ENCODE results near the gene TESK2.

DNA sequence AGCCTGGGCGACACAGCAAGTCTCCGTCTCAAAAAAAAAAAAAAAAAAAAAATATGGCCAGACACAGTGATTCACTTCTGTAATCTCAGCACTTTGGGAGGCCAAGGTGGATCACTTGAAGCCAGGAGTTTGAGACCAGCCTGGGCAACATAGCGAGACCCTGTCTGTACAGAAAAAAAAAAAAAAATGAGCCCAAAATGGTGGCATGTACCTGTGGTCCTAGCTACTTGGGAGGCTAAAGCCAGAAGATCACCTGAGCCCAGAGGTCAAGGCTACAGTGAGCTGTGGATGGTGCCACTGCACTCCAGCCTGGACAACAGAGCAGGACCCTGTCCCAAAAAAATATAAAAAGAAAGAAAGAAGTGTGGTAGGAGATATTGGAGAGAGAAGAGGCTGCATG lies 1.7 kb upstream of the TESK2 start:
- TF ChIP-seq, protein P1, sequence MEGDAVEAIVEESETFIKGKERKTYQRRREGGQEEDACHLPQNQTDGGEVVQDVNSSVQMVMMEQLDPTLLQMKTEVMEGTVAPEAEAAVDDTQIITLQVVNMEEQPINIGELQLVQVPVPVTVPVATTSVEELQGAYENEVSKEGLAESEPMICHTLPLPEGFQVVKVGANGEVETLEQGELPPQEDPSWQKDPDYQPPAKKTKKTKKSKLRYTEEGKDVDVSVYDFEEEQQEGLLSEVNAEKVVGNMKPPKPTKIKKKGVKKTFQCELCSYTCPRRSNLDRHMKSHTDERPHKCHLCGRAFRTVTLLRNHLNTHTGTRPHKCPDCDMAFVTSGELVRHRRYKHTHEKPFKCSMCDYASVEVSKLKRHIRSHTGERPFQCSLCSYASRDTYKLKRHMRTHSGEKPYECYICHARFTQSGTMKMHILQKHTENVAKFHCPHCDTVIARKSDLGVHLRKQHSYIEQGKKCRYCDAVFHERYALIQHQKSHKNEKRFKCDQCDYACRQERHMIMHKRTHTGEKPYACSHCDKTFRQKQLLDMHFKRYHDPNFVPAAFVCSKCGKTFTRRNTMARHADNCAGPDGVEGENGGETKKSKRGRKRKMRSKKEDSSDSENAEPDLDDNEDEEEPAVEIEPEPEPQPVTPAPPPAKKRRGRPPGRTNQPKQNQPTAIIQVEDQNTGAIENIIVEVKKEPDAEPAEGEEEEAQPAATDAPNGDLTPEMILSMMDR (IDR thresholded peaks at IDR 0.05) = no peak
- TF ChIP-seq POLR2AphosphoS5 (IDR thresholded peaks at IDR 0.05; ENCODE audit: insufficient read depth in 1 of 2, low read depth in 1 of 2) (no peak), POLR2A (IDR thresholded peaks at IDR 0.05) (no peak)
